DND-41 (cell line): Measurements from ENCODE around the gene TOMM7.

ENCODE experiments used
- CTCF ChIP-seq: IDR thresholded peaks from 2 replicates; pipeline ENCODE4 v1.5.1; 2012; ENCODE audit warnings: borderline replicate concordance, low read length, moderate library complexity, mild to moderate bottlenecking; ENCODE audit not compliant: poor library complexity, severe bottlenecking; ENCODE audit errors: extremely low read depth
- EZH2 ChIP-seq: IDR thresholded peaks from 3 replicates; pipeline ENCODE4 v1.6.1; 2012; ENCODE audit warnings: borderline replicate concordance, low read depth, mild to moderate bottlenecking, moderate library complexity, low read length, inconsistent platforms; ENCODE audit not compliant: severe bottlenecking

GRCh38 chr7:22855049-22855392, 32.4 kb upstream of the TOMM7 start:
- TF ChIP-seq CTCF (peak; percentile 8), EZH2 (no peak)
